GM15510 (cell line): ENCODE data around the gene NBL1.

Experiments used
- POLR2A ChIP-seq: IDR thresholded peaks from 3 replicates; pipeline ENCODE4 v1.6.1; 2011; ENCODE audit warnings: borderline replicate concordance; ENCODE audit not compliant: insufficient read length; ENCODE audit errors: extremely low read depth

NBL1 gene

DNA sequence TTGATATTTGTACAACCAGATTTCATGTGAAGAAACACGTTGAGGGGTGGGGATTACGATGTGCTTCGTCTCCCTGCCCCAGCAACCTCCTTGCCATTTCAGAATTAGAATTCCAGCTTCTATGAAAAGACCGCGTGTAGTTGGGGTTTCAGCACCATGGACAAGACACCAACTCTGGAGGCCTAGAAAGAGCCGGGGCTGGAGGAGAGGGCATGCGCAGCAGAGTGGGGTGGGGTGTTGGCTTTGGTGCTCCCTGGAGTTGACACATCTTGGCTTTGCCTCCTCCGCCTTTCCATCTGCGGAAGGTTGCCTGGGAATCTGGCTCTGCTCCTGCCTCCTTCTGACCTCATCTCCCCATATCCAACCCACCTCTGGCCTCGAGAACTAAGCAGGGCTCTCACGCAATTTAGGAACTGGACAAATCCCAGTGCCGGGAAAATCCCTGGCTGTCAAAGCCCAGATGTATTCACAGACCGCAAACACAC, 32.4 kb downstream of the NBL1 start:
- no peak for TF ChIP-seq POLR2A

DNA sequence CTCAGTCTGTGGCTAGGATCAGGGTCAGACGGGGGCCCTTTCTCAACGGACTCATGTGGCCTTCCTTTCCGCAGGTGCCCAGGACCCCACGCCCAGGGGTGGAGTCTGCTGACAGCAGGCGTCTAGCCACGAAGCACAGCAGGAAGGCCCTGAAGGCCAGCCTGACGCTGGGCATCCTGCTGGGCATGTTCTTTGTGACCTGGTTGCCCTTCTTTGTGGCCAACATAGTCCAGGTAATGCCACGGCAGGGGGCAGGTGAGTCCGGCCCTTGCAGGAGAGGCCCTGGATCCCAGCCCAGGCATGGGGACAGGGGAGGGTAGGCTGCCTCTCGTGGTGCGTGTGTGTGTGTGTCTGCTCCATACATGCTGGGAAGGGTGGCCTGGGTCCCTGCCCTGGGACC, 34.4 kb downstream of the NBL1 start:
- no peak for TF ChIP-seq POLR2A

DNA sequence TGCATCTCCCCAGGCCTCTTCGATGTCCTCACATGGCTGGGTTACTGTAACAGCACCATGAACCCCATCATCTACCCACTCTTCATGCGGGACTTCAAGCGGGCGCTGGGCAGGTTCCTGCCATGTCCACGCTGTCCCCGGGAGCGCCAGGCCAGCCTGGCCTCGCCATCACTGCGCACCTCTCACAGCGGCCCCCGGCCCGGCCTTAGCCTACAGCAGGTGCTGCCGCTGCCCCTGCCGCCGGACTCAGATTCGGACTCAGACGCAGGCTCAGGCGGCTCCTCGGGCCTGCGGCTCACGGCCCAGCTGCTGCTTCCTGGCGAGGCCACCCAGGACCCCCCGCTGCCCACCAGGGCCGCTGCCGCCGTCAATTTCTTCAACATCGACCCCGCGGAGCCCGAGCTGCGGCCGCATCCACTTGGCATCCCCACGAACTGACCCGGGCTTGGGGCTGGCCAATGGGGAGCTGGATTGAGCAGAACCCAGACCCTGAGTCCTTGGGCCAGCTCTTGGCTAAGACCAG, 34.9 kb downstream of the NBL1 start:
- no peak for TF ChIP-seq POLR2A

DNA sequence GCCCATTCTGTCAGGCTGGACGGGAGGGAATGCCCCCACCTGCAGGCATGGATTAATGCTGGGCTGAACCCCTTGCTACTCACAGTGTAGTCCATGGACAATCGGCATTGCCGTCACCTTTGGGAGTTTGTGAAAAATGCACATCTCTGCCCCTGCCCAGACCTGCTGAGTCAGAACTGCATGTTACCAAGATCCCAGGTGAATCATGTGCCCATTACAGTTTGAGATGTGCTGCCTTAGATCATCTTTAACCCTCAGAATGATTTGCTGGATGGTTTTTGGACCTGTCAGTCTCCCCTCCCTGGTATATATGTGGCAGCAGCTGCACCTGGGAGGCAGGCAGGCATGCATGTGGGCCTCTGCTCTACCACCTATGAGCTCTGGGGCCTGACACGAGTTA, 35.6 kb downstream of the NBL1 start:
- no peak for TF ChIP-seq POLR2A

DNA sequence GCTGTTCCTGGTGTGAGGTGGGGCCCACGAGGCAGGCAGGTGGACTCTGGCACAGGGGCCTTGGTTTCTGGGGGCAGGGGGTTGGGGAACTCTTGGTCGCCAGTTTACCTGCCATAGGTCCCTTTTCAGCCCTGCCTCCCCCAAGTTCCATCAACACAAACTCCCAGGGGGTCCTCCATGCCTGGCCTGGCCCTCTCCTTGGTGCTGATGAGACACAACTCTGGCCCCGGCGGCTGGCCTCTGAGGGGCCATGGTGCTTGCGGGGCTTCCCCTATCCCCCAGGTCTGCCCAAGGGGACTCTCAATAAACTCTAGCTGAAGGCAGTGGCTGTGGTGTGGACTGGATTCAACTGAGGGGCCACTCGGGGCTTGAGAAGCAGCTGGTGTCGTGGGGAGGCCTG, 36.5 kb downstream of the NBL1 start:
- TF ChIP-seq POLR2A: no peak

DNA sequence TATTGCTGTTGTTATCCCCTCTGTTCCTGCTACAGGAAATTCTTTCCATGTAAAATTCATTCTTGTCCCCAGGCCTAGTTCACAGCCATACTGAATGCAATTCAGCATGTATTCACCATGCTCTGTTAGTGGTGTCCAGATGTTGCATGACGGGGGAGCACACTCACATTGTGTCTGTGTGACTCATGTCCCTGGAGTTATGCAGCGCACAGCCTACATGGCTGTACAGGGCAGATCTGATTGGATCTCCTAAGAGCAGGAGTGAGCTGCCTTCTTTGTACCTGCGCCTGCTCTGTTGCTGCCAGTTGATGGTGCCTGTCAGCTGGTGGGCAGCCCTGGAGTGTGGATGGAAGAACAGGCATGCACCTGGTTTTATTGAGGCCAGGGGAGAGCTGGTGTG, 38.1 kb downstream of the NBL1 start:
- no peak for TF ChIP-seq POLR2A

DNA sequence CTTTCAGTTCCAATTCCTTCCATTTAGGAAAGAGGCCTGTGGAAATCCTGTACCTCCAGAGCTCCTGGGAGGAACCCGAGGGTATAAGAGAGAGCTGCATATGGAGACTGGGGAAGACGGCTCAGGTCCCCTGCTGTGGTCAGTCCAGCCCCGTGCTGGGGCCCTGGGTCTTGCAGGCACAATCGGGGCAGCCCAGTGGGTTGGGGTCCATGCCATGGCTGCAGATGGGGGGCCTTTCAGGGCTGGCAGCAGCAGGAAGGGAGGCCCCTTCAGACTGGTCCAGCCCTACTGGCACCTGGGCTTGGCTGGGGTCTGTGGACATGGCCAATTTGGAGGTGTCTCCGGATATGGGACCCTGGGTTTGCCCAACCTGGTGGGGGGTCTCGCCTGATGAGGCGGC, 38.8 kb downstream of the NBL1 start:
- TF ChIP-seq POLR2A: no peak

DNA sequence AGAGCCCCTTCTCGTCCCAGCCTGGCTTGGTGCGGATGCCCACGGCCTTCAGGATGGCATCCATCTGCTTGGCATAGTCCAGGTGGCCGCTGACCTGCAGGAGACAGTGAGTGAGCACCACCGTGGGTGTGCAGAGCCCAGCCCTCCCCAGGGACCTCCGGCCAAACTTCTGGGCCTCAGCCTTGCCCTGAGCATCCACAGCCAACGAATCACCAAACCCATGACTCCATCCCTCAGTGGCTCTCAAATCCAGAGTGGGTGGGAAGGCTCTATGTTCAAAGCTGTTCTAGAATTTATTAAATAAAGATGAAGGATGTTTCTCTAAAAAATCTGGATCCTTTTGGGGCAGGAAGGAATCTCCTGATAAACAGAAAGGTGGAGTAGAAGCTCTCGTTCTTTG, 39.2 kb downstream of the NBL1 start:
- no peak for TF ChIP-seq POLR2A

DNA sequence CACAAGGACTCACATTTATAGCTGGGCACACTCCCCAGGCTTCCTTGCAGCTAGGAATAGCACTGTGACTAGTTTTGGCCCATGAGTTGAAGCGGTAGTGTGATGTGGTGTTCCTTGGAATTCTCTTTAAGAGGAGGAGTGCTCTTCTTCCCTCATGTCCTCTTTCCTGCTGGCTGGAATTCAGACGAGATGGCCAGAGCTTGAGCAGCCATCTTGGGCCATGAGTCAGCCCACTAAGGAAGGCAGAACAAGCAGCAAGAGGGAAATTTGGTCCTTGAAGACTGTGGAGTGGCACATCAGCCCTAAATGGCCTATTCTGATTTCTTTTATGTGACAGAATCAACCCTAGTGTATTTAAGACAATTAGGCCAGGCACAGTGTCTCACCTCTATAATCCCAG, 40.6 kb downstream of the NBL1 start:
- no peak for TF ChIP-seq POLR2A

DNA sequence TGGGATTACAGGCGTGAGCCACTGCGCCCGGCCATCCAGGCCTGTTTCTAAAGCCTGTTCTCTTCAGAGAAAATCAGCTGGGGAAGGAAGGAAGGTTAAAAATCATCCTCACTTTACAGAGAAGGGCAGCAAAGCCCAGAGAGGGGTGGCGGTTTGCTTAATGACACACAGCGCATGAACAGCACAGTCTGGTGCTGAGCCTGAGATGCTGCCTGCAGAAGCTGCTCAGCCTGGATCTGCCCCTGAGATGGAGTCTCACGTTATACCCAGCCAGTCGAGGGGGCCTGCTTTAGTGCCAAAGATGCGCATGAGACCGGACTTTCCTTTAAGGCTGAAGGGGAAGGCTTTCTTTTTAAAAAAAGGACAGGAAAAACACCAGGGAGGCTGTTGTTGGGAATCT, 41.9 kb downstream of the NBL1 start:
- TF ChIP-seq POLR2A: no peak

DNA sequence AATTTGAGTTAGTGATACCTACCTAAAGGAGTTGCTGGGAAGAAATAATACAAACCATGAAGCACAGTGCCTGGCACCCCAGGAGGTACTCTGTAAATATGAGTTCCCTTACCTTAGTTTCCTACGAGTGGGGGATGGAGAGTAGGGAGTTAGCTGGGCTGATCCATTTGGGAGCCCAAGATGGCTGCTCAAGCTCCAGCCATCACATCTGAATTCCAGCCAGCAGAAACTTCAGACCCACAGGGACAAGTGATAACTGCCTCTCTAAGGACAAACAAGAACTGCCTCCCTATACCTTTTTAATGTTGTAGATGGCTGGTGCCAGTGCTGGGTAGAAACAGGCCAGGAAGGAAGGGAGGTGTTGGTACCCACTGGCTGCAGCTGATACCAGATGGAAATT, 43.3 kb downstream of the NBL1 start:
- no peak for TF ChIP-seq POLR2A

DNA sequence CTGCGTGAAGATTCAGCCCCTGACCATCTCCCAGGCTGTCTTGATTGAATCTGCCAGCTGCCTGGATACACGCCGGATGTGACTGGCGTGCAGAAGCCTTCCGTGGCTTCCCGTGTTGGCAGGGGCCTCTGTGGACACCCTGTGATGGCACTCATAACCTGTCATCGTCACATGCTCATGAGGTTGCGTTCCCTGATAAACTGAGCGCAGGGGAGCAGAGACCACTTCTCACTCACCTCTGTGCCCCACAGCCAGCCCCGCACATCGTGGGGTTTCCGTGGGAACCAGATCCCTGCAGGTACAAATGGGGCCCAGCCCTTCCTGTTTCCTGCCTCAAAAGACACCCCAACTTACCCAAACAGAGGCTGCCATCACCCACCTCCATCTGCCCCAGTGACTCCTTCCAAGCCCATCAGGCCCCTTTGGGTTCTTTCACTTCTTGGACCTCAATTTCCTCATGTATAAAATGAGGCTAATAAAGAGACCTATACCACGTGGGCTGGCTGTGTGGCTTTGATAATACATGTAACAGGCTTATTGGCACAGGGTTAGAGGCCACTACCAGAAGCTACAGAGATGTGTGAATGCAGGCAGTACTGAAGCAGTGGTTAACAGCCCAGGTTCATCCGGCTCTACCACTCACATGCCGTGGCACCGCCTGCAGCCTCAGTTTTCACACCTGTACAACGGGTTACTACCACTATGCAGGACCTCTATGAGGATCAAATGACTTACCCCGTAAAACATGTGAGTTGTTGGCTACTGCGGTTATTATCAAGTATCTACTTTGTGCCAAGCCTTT, 44.1 kb downstream of the NBL1 start:
- no peak for TF ChIP-seq POLR2A

DNA sequence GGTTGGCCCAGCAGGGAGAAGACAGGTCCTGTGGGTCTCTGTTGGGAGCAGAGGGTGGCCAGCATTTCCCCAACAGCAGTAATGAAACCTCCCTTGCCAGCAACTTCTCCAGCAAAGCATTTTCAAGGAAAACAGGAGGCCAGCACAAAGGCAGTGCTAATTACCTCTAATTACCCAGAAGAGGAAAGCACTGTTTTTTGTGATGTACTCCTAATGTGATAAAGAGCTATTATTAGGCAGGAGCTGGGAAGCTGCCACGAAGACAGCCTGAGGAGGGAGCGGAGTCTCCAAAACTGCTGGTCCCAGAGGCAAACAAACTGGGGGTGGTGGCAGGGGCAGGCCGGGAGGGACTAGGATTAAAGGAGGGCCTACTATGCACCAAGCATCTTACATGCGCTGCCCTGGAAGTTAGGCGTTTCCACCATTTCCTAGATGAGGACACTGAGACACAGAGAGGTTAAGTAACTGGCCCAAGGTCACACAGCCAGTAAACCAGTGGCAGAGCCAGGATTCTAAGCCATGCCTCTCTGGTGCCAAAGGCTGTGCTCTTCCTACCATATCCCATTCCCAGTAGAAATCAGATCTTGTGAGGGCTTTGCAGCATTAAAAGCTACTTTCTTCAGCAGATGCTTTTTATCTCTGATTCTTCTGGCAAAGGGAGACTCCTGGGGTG, 45.1 kb downstream of the NBL1 start:
- TF ChIP-seq POLR2A: no peak

DNA sequence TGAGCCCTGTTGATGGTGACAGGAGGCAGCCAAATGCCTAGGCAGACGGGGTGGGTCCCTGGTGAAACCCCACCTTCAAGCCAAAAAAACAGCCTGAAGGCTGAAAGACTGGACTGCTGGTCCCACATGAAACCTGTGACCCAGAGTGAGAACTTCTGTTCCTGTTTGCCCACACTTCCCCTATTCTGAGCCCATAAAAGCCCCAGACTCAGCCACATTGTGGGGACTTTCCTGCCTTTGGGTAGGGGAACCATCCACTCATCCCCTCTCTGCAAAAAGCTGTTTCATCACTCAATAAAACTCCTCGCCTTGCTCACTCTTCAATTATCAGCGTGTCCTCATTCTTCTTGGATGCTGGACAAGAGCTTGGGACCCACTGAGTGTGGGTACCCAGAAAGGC, 45.7 kb downstream of the NBL1 start:
- no peak for TF ChIP-seq POLR2A

DNA sequence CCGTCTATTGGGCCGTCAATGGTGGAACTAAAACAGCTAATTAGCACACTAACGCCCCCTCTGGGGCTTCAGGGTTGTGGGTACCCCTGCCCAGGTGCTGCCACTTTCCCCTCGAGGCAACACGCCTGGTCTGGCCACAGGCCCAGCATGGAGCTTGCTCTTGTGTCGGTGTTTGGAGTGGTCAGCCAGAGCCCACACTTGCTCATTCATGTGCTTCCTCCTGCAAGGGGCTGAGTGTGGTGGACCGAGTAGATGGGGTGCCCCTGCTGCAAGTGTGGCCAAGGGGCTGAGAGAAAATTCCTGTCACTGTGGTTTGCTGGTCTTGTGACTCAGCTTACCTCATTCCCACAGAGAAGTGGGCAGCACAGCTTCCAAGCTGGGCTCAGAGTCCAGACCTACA, 46.2 kb downstream of the NBL1 start:
- TF ChIP-seq POLR2A: no peak

DNA sequence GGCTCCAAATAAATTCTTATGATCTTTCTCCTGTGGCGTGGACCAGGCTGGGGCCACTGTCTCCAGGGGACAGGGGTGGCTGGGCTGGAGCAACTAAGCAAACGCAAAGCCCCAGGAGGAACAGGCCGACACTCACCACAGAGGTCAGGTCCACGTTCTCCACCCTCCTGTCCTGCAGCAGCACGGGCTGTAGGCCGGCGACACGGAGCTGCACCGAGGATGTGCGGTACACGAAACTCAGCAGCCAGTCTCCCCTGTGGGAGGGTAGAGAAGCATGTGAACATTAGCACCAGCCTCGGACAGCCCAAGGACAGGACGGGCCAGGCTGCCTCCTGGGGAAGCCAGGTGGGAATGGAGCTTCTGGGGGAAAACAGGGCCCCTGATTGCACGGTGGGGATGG, 50.2 kb downstream of the NBL1 start:
- TF ChIP-seq POLR2A: no peak
